Ascending aorta (tissue), 2 donors: ENCODE measurements around the gene BSG. TPM values are rescaled to one million over a fixed set of nuclear protein-coding genes. Genes with fewer than 3 reads are reported as not detected.

ENCODE experiments used
- DNase-seq, 2 donors: peaks; one replicate each; pipeline ENCODE4 v3.0.0-alpha.2; 2019; ENCODE audit warnings: low spot score in 2 of 2
- H3K27ac ChIP-seq, 2 donors: fragments of 200-600 bp; sonication (generic); one replicate each; pipeline ENCODE4 v1.5.1; 2016 to 2017; ENCODE audit warnings: mild to moderate bottlenecking in 1 of 2
- H3K27me3 ChIP-seq: fragments of 200-600 bp; sonication (generic); one replicate; pipeline ENCODE4 v1.5.1; 2017
- H3K36me3 ChIP-seq, 2 donors: fragments of 200-600 bp; sonication (generic); one replicate each; pipeline ENCODE4 v1.5.1; 2016
- H3K4me1 ChIP-seq, 2 donors: fragments of 200-600 bp; sonication (generic); one replicate each; pipeline ENCODE4 v1.5.1; 2016 to 2017; ENCODE audit warnings: mild to moderate bottlenecking in 1 of 2
- H3K4me3 ChIP-seq, 2 donors: fragments of 200-600 bp; sonication (generic); one replicate each; pipeline ENCODE4 v1.5.1; 2016 to 2017; ENCODE audit warnings: mild to moderate bottlenecking in 1 of 2
- H3K9me3 ChIP-seq, 2 donors: fragments of 200-600 bp; sonication (generic); one replicate each; pipeline ENCODE4 v1.5.1; 2016
- CTCF ChIP-seq, 3 experiments: fragments of 200-600 bp in 2 of 3; fragments of 450-650 bp in 1 of 3; sonication (generic) in 2 of 3; IDR thresholded peaks; one replicate each; pipeline ENCODE4 v1.5.1; 2016 to 2019; ENCODE audit warnings: antibody characterized with exemption in 3 of 3, mild to moderate bottlenecking in 1 of 3, moderate library complexity in 1 of 3
- intact Hi-C: fragments of 100-400 bp; cut with DNase I; formaldehyde crosslinking; loops from one replicate; pipeline ENCODE4 v1.15.1; 2023
- total RNA-seq: library from RNA; depleted of rRNA; stranded (reverse); fragments of >200 nt; gene quantifications from one replicate; pipeline ENCODE4 v1.1.0, GENCODE V29; 2016

The BSG gene
- total RNA-seq, 1 donor from 2014 or later = 647 TPM

GRCh38 chr19:594265-594870, 22.0 kb downstream of the BSG start:
- H3K27ac ChIP-seq = no peak overlapping the region
- no peak for DNase-seq
- H3K4me3 ChIP-seq = no peak overlapping the region
- no peaks in the 10 kb centered on the region for H3K9me3 ChIP-seq
- peaks cover under 1 to 5% of the 10 kb centered on the region in 2 donors for H3K4me1 ChIP-seq
- intact Hi-C loops = no loop called here
- TF ChIP-seq CTCF (IDR thresholded peaks at IDR 0.05) = no peak
- H3K27me3 ChIP-seq = peaks cover 22% of the 10 kb centered on the region
- H3K36me3 ChIP-seq = no peaks in the 10 kb centered on the region

- intact Hi-C loops = no loop called here
- no peak overlapping the region for H3K4me3 ChIP-seq
- H3K27me3 ChIP-seq = peaks cover 17% of the 10 kb centered on the region
- H3K4me1 ChIP-seq = peaks cover 0 to 1% of the 10 kb centered on the region in 2 donors
- no peaks in the 10 kb centered on the region for H3K36me3 ChIP-seq
- H3K27ac ChIP-seq = no peak overlapping the region
- no peak for DNase-seq
- TF ChIP-seq CTCF (IDR thresholded peaks at IDR 0.05) = no peak
- no peaks in the 10 kb centered on the region for H3K9me3 ChIP-seq
Observed at GRCh38 chr19:595326-596262, 23.2 kb downstream of the BSG start.

- intact Hi-C loops = no loop called here
- H3K27me3 ChIP-seq = peaks cover 10% of the 10 kb centered on the region
- DNase-seq = no peak
Observed at GRCh38 chr19:596263-596655, 23.9 kb downstream of the BSG start.

GRCh38 chr19:597406-598315, 25.3 kb downstream of the BSG start:
- Histone ChIP-seq H3K27me3 (no peaks in the 10 kb centered on the region), H3K36me3 (no peaks in the 10 kb centered on the region), H3K4me1 (no peaks in the 10 kb centered on the region), H3K27ac (no peak overlapping the region), H3K9me3 (no peaks in the 10 kb centered on the region), H3K4me3 (no peak overlapping the region)
- no peak for DNase-seq
- intact Hi-C loops = no loop called here
- TF ChIP-seq CTCF (IDR thresholded peaks at IDR 0.05) = no peak

More at GRCh38 chr19:596263-596655, 23.9 kb downstream of the BSG start:
- H3K9me3 ChIP-seq = no peaks in the 10 kb centered on the region
- H3K4me1 ChIP-seq = no peaks in the 10 kb centered on the region
- H3K27ac ChIP-seq = no peak overlapping the region
- no peak for TF ChIP-seq CTCF (IDR thresholded peaks at IDR 0.05)
- H3K4me3 ChIP-seq = no peak overlapping the region
- H3K36me3 ChIP-seq = no peaks in the 10 kb centered on the region

GRCh38 chr19:601310-601709, 28.9 kb downstream of the BSG start:
- intact Hi-C loops = no loop called here
- H3K27ac ChIP-seq = no peak overlapping the region
- H3K36me3 ChIP-seq = no peaks in the 10 kb centered on the region
- no peaks in the 10 kb centered on the region for H3K27me3 ChIP-seq
- TF ChIP-seq CTCF (IDR thresholded peaks at IDR 0.05) = no peak
- DNase-seq = no peak
- no peaks in the 10 kb centered on the region for H3K9me3 ChIP-seq
- no peaks in the 10 kb centered on the region for H3K4me1 ChIP-seq
- no peak overlapping the region for H3K4me3 ChIP-seq
